MCF 10A (cell line): ENCODE results near the gene FBXO21. TPM values are rescaled to one million over a fixed set of nuclear protein-coding genes. Genes with fewer than 3 reads are reported as not detected.
"Not testable (repeated sequence)": the region's sequence is repeated elsewhere in the genome, so short reads cannot be mapped to it uniquely, and the experiment has no call there.

Experiments used
- BruUV-seq: library from RNA; stranded (reverse); fragments of 400-500 nt; replicated peaks from 2 replicates; lab custom pipeline; 2021; lab: Mats Ljungman, UMichigan
- CTCF ChIA-PET: fragments of 300-600 bp; sonication (Branson Sonifier 250); formaldehyde crosslinking; extraction: SDS; loops from one replicate; lab custom pipeline; 2021; ENCODE audit warnings: antibody characterized with exemption, inconsistent platforms; lab: Yijun Ruan, JAX
- POLR2A ChIA-PET: fragments of 300-600, 350-650 bp; sonication (Branson Sonifier 250); formaldehyde crosslinking; extraction: SDS; loops from one replicate; lab custom pipeline; 2020; ENCODE audit warnings: antibody characterized with exemption, inconsistent platforms; lab: Yijun Ruan, JAX
- DNase-seq: peaks from one replicate; pipeline ENCODE4 v3.0.0-alpha.2; 2018; ENCODE audit not compliant: unreplicated experiment
- H3K27ac Mint-ChIP-seq: one replicate; pipeline ENCODE4 v1.8.0; 2022; ENCODE audit warnings: mild to moderate bottlenecking, low read depth, mixed read lengths; ENCODE audit not compliant: unreplicated experiment
- H3K27me3 Mint-ChIP-seq: one replicate; pipeline ENCODE4 v1.8.0; 2022; ENCODE audit warnings: mixed read lengths; ENCODE audit not compliant: insufficient read depth, unreplicated experiment
- H3K36me3 Mint-ChIP-seq: one replicate; pipeline ENCODE4 v1.8.0; 2022; ENCODE audit warnings: mild to moderate bottlenecking, moderate library complexity, mixed read lengths; ENCODE audit not compliant: insufficient read depth, unreplicated experiment
- H3K4me1 Mint-ChIP-seq: one replicate; pipeline ENCODE4 v1.8.0; 2022; ENCODE audit warnings: mixed read lengths; ENCODE audit not compliant: insufficient read depth, unreplicated experiment
- H3K4me3 Mint-ChIP-seq: one replicate; pipeline ENCODE4 v1.8.0; 2022; ENCODE audit warnings: mild to moderate bottlenecking, moderate library complexity, mixed read lengths; ENCODE audit not compliant: unreplicated experiment
- H3K9me3 Mint-ChIP-seq: one replicate; pipeline ENCODE4 v1.8.0; 2022; ENCODE audit warnings: mixed read lengths; ENCODE audit not compliant: unreplicated experiment
- intact Hi-C: fragments of 100-400 bp; cut with micrococcal nuclease; formaldehyde crosslinking; loops from 2 replicates; pipeline ENCODE4 v1.14.1; 2022
- total RNA-seq: library from RNA; stranded (reverse); gene quantifications from 2 replicates; pipeline ENCODE4 v1.2.3, GENCODE V29; 2022
- TF ChIP-seq, protein P1 (sequence below): fragments of 200-600 bp; IDR thresholded peaks from one replicate; pipeline ENCODE4 v1.8.0; 2022; ENCODE audit warnings: antibody characterized with exemption, mild to moderate bottlenecking; ENCODE audit not compliant: unreplicated experiment

The FBXO21 gene
- total RNA-seq, 1 experiment from 2014 or later = 33.4 TPM

- Mint-ChIP-seq H3K27me3 (peaks cover 19% of the 10 kb centered on the region), H3K9me3 (no peaks in the 10 kb centered on the region), H3K36me3 (no peaks in the 10 kb centered on the region), H3K27ac (no peak overlapping the region), H3K4me1 (peaks cover 6% of the 10 kb centered on the region), H3K4me3 (no peak overlapping the region)
- intact Hi-C loops = no loop called here
- TF ChIP-seq, protein P1, sequence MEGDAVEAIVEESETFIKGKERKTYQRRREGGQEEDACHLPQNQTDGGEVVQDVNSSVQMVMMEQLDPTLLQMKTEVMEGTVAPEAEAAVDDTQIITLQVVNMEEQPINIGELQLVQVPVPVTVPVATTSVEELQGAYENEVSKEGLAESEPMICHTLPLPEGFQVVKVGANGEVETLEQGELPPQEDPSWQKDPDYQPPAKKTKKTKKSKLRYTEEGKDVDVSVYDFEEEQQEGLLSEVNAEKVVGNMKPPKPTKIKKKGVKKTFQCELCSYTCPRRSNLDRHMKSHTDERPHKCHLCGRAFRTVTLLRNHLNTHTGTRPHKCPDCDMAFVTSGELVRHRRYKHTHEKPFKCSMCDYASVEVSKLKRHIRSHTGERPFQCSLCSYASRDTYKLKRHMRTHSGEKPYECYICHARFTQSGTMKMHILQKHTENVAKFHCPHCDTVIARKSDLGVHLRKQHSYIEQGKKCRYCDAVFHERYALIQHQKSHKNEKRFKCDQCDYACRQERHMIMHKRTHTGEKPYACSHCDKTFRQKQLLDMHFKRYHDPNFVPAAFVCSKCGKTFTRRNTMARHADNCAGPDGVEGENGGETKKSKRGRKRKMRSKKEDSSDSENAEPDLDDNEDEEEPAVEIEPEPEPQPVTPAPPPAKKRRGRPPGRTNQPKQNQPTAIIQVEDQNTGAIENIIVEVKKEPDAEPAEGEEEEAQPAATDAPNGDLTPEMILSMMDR = no peak
- POLR2A ChIA-PET = no interaction called here
- CTCF ChIA-PET = interaction anchor here (0.7 to 2.4 kb wide), 7 partner anchors 10 to 631 kb away, joined by 3 to 8 read pairs (median 3); no protein-coding TSS in a partner anchor
- no TSS peak for BruUV-seq
- DNase-seq = no peak
These were observed 34.9 kb upstream of the FBXO21 start for GRCh38 chr12:117225179-117225578.

- H3K4me1 Mint-ChIP-seq, BruUV-seq, H3K9me3 Mint-ChIP-seq, DNase-seq, H3K36me3 Mint-ChIP-seq, H3K4me3 Mint-ChIP-seq, POLR2A ChIA-PET, H3K27ac Mint-ChIP-seq, intact Hi-C loops: not testable (repeated sequence)
- peaks cover 43% of the 10 kb centered on the region for H3K27me3 Mint-ChIP-seq
- CTCF ChIA-PET = interaction anchor here (0.7 to 2.5 kb wide), 7 partner anchors 8 to 629 kb away, joined by 3 to 11 read pairs (median 4); no protein-coding TSS in a partner anchor
These were observed 30.7 kb upstream of the FBXO21 start for GRCh38 chr12:117220947-117221346.

GRCh38 chr12:117218149-117218548 is 27.9 kb upstream of the FBXO21 start:
- DNase-seq = no peak
- H3K36me3 Mint-ChIP-seq = no peaks in the 10 kb centered on the region
- H3K4me3 Mint-ChIP-seq = no peak overlapping the region
- H3K27me3 Mint-ChIP-seq = peaks cover 64% of the 10 kb centered on the region
- no peak overlapping the region for H3K27ac Mint-ChIP-seq
- no peaks in the 10 kb centered on the region for H3K9me3 Mint-ChIP-seq
- CTCF ChIA-PET = interaction anchor here (0.7 to 1.8 kb wide), 3 partner anchors 370 to 637 kb away, joined by 3 to 6 read pairs (median 3); no protein-coding TSS in a partner anchor
- POLR2A ChIA-PET = no interaction called here
- H3K4me1 Mint-ChIP-seq = no peaks in the 10 kb centered on the region
- TF ChIP-seq, protein P1 = no peak
- BruUV-seq = no TSS peak
- intact Hi-C loops = loop anchor here (10.0 kb wide), 1 partner anchor 447 kb away; no protein-coding TSS in a partner anchor

DNA sequence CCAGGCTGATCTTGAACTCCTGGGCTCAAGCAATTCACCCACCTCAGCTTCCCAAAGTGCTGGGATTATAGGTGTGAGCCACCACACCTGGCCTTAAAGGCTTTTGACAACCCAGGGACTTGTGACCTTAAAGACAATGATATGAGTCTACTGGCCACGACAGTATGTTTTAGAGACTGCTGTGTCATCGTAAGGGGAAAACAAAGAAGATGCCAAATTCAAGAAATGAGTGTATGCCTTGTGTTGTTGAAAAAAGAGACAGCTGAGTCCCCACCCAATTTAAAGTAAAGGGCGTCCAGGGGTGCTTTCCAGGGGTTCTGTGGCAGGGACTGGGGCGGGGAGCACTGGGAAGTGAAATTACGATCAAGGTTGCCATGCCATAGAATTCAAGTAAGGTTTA is 26.4 kb upstream of the FBXO21 start:
- intact Hi-C loops = loop anchor here (10.0 kb wide), 1 partner anchor 448 kb away; no protein-coding TSS in a partner anchor
- ChIA-PET POLR2A (no interaction called here), CTCF (interaction anchor here (0.8 kb wide), 1 partner anchor 621 kb away, joined by 4 read pairs; no protein-coding TSS in a partner anchor)
- Mint-ChIP-seq H3K27ac (no peak overlapping the region), H3K9me3 (no peaks in the 10 kb centered on the region), H3K4me3 (no peak overlapping the region), H3K4me1 (no peaks in the 10 kb centered on the region), H3K27me3 (peaks cover 79% of the 10 kb centered on the region), H3K36me3 (no peaks in the 10 kb centered on the region)
- DNase-seq = no peak
- no TSS peak for BruUV-seq
- TF ChIP-seq, protein P1 = no peak
